Stomach (tissue), 4 donors: Measurements from ENCODE around the gene CCNI.
"Not testable (repeated sequence)": the region's sequence is repeated elsewhere in the genome, so short reads cannot be mapped to it uniquely, and the experiment has no call there.

Experiments
- POLR2A ChIP-seq, 4 donors: fragments of 450-650 bp; IDR thresholded peaks; one replicate each; pipeline ENCODE4 v1.6.1; 2016; ENCODE audit warnings: antibody characterized with exemption in 4 of 4, control low read depth in 2 of 4, mild to moderate bottlenecking in 1 of 4, moderate library complexity in 1 of 4
- POLR2AphosphoS5 ChIP-seq, 3 donors: sonication (generic); formaldehyde crosslinking; IDR thresholded peaks; one replicate each; pipeline ENCODE4 v1.6.1; 2016; ENCODE audit warnings: antibody characterized with exemption in 3 of 3
- TF ChIP-seq, protein P1 (sequence below), 7 experiments: fragments of 450-650 bp in 4 of 7; fragments of 200-600 bp in 3 of 7; sonication (generic) in 3 of 7; IDR thresholded peaks; one replicate each; pipeline ENCODE4 v1.5.1; 2016 to 2019; ENCODE audit warnings: antibody characterized with exemption in 7 of 7, control low read depth in 2 of 7, mild to moderate bottlenecking in 1 of 7

DNA sequence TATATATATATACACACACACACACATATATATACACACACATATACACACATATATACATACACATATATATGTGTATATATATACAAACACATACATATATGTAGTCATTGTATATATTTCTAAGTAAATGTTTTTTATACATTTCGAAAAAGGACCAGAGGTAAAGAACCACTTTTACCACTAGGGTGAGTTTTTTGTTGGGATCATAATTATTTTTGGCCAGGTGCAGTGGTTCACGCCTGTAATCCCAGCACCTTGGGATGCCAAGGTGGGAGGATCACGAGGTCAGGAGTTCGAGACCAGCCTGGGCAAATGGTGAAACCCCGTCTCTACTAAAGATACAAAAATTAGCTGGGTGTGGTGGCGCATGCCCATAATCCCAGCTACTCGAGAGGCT is 46.0 kb downstream of the CCNI start:
- not testable (repeated sequence) for TF ChIP-seq POLR2A, POLR2AphosphoS5 (IDR thresholded peaks at IDR 0.05)
- TF ChIP-seq, protein P1, sequence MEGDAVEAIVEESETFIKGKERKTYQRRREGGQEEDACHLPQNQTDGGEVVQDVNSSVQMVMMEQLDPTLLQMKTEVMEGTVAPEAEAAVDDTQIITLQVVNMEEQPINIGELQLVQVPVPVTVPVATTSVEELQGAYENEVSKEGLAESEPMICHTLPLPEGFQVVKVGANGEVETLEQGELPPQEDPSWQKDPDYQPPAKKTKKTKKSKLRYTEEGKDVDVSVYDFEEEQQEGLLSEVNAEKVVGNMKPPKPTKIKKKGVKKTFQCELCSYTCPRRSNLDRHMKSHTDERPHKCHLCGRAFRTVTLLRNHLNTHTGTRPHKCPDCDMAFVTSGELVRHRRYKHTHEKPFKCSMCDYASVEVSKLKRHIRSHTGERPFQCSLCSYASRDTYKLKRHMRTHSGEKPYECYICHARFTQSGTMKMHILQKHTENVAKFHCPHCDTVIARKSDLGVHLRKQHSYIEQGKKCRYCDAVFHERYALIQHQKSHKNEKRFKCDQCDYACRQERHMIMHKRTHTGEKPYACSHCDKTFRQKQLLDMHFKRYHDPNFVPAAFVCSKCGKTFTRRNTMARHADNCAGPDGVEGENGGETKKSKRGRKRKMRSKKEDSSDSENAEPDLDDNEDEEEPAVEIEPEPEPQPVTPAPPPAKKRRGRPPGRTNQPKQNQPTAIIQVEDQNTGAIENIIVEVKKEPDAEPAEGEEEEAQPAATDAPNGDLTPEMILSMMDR (IDR thresholded peaks at IDR 0.05): not testable (repeated sequence)
